T47D (cell line): ENCODE data around the gene GIMAP8.

Source experiments
- DNase-seq, 2 experiments: peaks; one replicate each; pipeline versions ENCODE4 v3.0.0 to v3.0.0-alpha.2; 2011 to 2012; ENCODE audit warnings: low read depth in 1 of 2, low spot score in 1 of 2
- JUND ChIP-seq: IDR thresholded peaks from 2 replicates; pipeline ENCODE4 v1.6.1; 2012; ENCODE audit warnings: low read depth
- in situ Hi-C: cut with HindIII; loops from 2 replicates; pipeline ENCODE4 v1.10.0; 2016; ENCODE audit warnings: low sequenced_read_pairs, low pct_unique_long_range_greater_than_20kb

The GIMAP8 gene

DNA sequence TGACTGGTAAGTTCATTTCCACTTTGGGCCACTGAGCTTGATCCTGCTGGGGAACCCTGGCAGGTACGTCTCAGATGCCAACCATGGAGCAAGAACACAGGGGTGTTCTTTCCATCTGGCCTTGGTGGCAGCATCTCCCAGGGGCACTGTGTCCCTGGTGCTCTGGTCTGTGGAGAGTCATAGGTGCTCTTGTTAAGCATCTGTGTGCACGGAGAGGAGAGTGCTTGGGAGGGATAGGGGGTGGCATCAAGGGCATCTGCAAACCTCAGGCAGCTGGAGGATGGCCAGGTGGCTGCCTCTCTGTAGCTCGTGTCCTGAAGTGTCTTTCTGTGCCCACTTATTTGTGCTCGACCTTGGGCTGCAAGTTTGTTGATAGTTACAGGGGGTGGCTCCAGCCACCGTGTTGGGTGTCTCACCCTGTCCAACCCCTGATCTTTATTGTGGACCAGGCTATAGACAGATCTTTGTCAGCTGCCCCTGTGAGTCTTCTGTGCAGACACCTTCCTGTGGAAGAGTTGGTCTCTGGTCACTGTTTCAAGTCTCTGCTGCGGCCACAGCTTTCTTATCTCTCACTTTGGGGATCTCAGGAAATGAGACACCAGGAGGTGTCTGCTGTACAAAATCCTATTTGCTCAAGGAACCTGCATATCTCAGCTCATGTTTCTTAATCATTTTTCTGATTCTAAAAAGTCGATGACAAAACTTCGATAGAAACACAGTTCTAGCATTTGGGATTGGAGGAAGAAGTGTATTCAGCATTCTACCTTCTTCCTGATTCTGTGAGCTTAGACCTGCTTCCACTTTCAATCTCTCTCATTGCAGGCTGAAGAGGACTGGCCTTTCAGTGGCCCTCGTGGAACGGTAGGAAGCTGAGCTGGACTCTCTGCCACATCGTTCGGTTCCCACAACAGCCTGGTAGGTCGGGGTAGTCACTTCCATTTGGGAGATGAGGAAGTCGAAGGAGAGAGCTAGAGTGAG, 17.2 kb upstream of the GIMAP8 start:
- DNase-seq: no peak
- TF ChIP-seq JUND: no peak
- in situ Hi-C loops: no loop called here

DNA sequence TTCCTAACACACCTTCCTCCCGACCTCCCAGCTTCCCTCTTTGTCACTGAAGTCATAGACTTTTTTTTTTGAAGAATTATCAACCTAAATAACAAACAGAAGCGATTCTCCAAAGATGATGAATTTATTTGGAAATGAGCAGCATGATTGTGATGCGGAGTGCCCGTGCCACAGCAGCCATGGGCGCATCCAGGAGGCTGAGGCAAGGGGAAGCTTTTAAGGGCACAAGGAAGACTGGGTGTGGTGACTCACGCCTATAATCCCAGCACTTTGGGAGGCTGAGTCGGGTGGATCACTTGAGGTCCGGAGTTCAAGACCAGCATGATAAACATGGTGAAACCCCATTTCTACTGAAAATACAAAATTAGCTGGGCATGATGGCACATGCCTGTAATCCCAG, 16.2 kb upstream of the GIMAP8 start:
- no peak for TF ChIP-seq JUND
- no peak for DNase-seq
- in situ Hi-C loops: no loop called here

DNA sequence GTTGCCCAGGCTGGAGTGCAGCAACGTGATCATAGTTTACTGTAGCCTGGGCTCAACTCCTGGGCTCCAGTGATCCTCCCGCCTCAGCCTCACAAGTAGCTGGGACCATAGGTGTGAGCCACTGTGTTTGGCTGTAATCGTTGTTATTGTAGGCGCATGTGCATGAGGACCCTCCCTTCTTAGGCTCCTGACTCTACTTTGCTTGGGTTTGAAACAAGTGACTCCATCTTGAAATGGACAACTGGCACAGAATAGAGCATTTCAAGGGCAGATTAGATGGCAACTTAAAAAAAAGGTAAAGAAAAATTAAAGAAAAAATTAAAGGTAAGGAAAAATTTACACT, 15.4 kb upstream of the GIMAP8 start:
- DNase-seq: no peak
- TF ChIP-seq JUND: no peak
- in situ Hi-C loops: no loop called here

DNA sequence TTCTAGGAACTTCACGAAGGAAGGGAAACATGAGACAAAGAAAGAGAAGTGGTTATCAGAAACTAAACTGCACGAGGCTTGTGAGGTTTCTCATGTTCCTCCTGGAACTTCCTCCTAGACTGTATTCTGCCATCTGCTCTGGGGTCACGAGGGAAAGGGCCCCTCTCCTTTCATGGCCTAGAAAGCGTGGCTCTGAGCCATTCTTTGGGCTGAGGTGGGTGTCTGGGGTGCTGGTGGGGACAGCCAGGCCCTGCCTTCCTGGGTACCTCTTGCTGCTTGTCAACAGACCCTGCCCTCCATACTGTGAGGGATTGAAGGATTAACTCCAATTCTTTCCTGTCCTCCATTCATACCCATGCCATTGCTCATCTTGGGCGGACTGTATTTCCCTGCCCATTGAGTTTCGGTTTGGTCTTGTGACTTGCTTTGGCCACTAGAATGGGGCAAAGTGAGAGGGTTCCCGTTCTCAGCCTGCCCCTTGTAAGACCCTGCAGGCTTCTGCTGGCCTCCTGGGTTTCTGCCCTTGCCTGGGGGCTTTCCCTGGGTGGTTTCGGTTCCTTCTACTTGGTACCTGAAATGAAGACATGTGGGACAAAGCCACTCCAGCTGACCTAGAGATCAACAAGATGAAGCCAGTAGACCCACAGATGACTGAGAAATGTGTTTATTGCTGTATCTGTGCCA, 14.9 kb upstream of the GIMAP8 start:
- in situ Hi-C loops: no loop called here
- DNase-seq: no peak
- no peak for TF ChIP-seq JUND

DNA sequence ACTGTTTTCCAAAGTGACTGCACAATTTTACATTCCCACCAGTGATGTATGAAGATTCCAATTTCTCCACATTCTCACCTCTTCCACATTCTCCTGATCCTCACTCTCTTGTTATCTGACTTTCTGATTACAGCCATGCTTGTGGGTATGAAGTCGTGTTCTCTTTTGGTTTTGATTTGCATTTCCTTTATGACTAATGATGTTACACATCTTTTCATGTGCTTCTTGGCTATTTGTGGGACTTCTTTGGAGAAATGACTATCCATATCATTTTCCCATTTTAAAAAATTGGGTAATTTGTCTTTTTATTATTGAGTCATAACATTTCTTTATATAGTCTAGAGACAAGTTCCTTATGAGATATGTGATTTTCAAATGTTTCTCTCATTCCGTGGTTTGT, 10.5 kb upstream of the GIMAP8 start:
- in situ Hi-C loops: no loop called here
- TF ChIP-seq JUND: no peak
- no peak for DNase-seq

DNA sequence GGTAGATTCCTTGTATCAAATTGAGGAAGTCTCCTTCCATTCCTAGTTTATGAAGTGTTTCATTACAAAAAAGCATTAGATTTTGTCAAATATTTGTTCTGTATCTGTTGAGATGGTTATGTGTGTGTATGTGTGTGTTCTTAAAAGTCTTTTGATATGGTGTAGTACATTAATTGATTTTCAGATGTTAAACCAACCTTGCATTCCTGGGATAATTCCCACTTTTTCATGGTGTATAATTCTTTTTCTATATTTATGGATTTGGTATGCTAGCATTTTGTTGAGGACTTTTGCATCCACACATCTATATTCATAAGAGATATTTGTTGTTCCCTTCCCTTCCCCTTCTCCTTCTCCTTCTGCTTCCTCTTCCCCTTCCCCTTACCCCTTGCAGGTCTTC, 8.9 kb upstream of the GIMAP8 start:
- in situ Hi-C loops: no loop called here
- TF ChIP-seq JUND: no peak
- no peak for DNase-seq

DNA sequence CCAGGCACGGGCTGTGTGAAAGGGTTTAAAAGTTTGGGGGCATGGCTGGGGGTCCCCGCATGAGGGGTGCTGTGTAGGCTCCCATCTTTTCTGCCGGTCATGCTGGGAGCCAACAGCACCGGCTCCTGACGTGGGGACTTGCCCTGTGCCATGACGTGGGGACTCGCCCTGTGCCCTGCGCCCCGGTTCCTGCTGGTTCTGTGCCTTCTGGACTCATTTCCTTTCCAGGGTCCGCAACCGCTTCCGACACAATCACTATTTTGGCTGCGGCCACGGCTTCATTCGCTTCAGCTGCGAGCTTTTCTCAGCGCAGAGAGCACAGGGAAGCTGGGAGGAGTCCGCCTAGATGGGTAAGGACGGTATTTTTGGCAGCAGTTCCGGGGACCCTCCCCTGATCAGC, 7.6 kb upstream of the GIMAP8 start:
- in situ Hi-C loops: no loop called here
- TF ChIP-seq JUND: no peak
- no peak for DNase-seq

DNA sequence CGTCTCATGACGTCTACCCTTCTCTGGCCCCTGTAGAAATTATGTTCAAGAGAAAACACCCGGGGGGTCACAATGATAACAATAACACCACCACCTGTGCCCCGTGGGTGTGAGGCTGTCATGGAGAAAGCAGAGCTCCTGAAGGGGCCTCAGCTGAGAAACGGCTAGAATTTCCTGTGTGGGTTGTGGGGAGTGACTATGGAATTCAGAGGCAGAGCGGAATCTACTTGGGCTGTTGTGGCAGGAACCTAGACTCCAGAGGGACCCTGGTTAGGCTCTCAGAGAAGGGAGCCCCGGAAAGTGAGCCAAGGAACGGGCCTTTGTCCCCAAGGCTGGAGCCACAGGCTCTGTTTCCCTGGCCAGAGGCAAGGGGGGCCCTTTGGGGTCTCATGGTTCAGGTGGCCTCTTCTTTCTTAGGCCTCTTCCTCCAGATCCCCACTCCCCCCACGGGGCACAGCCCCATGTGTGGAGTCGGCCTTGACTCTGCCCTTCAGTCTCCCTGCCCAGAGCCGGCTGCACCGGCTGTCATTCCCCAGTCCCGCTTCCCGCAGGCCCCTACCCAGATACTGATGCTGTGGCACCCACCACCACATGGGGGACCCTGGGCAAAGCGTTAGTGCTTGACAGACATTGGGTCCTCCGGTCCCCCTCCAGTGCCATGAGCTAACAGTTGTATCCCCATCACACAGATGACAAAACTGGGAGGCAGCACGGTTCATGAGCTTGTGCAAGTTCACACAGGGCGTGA, 6.5 kb upstream of the GIMAP8 start:
- in situ Hi-C loops: no loop called here
- TF ChIP-seq JUND: no peak
- DNase-seq: no peak

DNA sequence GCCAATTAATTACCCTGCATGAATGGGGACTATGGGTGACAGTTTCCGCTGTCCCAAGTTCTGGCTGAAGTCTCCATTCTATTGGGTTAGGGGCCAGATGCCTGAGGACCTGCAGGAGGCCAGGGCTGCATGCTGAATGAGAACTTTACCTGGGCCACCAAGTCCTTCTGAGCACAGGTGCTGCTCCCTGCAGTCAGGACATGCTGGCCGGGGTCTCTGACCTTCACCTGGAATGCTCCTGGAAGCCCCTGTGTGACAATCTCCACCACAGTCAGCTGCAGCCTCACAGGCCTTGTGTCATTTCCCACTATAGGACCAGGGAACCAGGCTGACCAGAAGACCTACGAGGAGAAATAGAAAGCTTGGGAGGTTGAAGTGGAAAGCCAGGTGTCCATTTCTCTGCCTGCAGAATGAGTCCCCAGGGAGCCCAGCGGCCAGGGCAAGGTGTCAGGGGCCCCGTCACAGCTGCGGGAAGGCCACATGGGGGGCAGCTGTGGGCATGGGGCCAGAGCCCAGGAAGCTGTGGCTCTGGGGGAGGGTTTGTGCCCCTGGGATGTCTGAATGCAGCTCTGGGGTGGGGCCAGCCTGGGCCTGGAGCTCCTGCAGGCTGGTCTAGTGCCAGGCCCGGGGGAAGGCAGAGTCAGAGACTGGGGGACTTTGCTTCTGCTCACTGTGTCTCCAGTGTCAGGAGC, 5.6 kb upstream of the GIMAP8 start:
- in situ Hi-C loops: no loop called here
- no peak for TF ChIP-seq JUND
- DNase-seq: no peak

DNA sequence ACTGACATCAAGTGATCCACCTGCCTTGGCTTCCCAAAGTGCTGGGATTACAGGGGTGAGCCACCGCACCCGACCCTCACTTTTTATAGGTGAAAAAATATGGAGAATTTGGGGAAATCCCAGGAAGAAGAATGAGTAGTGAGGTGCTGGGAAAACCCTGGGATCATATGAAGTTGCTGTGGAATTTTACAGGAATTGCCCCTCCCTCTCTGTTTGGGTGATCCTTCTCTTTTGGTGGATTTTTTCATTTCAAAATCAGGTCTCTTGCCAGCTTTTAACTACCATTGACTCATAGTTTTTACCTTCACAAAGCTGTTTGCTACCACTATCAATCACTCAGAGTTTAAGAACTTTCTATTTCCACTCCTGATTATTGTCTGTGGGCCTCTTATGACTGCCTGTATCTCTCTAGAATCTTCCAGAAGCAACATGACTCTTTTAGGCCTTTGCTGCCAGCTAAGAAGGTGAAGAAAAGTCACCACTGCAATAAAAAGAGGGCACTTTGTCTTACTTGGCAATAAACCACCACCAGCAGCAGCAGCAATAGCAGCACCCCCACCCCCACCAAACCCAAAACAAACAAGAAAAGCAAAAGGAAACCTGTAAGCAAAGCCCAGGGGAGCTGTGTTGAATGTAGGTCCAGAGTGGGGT, 4.0 kb upstream of the GIMAP8 start:
- no peak for DNase-seq
- no peak for TF ChIP-seq JUND
- in situ Hi-C loops: no loop called here

DNA sequence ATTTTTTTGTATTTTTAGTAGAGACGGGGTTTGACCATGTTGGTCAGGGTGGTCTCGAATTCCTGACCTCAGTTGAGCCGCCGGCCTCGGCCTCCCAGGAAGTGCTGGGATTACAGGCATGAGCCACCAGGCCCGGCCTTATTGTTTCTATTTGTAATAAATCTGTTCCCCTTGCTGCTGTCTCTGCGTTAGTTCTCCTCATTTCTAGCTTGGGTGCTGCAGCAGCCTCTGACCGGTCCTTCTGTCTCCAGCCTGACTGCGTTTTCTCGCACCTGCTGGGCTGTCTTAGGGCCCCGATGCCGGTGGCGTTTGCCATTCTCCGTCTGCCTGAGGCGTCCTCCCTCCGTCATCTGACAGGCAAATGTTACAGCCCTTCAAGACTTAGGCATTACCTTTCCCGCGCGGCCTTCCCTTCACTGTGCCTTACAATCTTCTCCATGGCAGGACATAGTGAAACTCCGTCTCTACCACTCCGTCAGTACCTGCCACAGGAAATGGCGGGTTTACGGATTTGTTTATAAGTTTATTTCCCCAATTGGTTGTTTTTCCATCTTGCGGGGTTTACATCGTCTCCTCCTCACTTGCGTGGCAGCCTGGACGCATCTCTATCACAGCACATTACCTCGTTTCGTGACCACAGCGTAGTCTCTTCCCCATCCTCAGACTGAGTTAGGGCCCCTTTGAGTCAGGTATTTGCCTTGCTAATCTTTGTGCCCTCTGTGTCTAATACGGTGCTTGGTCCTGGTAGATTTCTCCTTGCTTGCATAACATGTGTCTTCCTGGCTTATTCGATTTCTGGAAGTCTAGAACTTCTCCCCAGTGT, 2.3 kb upstream of the GIMAP8 start:
- DNase-seq: no peak
- in situ Hi-C loops: no loop called here
- no peak for TF ChIP-seq JUND
